ENCODE measurements around the gene DHRS7B. TPM values are rescaled to one million over a fixed set of nuclear protein-coding genes. Genes with fewer than 3 reads are reported as not detected.
"Not testable (repeated sequence)": the region's sequence is repeated elsewhere in the genome, so short reads cannot be mapped to it uniquely, and the experiment has no call there.

The DHRS7B gene, protein sequence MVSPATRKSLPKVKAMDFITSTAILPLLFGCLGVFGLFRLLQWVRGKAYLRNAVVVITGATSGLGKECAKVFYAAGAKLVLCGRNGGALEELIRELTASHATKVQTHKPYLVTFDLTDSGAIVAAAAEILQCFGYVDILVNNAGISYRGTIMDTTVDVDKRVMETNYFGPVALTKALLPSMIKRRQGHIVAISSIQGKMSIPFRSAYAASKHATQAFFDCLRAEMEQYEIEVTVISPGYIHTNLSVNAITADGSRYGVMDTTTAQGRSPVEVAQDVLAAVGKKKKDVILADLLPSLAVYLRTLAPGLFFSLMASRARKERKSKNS
- total RNA-seq = 11.4 TPM

DNA sequence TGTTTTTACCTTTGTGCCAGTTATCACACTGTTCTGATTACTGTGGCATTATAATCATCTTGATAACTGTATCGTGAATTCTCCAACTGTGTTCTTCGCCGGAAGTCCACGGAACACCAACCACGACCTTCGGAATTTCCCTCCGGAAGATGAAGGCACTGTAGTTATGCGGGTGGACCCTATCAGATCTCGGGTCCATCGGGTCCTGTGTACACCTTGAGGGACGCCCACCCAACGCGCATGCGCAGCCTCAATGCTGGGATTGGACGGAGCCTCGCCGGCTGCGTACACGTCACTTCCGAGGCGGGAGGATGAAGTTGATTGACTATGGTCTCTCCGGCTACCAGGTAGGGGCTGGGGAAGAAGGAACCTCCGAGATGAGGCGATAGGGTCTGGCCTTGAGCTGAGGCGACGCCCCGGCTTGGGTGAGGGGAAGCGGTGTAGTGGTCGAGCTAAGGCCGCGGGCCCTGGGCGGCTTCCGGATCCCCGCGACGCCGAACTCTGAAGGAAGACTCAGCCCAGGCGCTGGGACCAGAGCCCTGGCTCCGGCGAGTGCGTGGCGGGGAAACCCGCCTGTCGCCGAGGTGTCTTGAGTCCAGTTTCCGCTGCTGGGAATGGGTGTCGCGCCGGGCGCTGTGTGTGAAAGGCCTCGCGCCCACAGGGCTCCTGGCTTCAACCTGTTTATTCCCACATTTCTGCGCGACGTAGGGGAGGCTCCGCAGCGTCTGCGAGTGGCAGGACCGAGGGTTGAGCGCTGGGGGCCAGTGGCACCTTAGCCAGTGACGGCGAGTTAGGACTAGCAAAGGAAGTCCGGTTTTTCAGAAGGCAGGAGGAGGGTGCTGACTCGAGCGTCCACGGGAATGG, at the start of gene DHRS7B:
TSS of gene DHRS7B (plus strand) at position 320 of the 864 bp plus-strand sequence. CDS start at position 328, 8 bp downstream.
- DNase-seq (ENCODE audit: low spot score in 2 of 2) = peak; percentile 82 to 92
- FAIRE-seq = no peak

DNA sequence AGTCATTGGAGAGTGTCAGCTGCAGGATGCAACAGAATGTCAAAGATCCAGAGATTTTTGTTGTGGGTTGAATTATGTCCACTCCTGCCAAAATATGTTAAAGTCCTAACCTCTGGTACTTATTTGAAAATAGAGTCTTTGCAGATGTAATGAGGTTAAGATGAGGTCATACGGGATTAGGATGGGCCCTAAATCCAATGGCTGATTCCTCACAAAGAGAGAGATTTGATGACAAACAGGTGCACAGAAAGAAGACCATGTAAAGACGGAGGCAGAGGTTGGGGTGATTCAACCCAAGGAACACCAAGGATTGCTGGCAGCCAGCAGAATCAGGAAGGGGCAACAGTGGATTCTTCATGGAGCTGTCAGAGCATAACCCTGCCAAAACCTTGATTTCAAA, 49.5 kb upstream of the DHRS7B start:
- DNase-seq (ENCODE audit: low spot score in 2 of 2) (no peak), FAIRE-seq (no peak)

DNA sequence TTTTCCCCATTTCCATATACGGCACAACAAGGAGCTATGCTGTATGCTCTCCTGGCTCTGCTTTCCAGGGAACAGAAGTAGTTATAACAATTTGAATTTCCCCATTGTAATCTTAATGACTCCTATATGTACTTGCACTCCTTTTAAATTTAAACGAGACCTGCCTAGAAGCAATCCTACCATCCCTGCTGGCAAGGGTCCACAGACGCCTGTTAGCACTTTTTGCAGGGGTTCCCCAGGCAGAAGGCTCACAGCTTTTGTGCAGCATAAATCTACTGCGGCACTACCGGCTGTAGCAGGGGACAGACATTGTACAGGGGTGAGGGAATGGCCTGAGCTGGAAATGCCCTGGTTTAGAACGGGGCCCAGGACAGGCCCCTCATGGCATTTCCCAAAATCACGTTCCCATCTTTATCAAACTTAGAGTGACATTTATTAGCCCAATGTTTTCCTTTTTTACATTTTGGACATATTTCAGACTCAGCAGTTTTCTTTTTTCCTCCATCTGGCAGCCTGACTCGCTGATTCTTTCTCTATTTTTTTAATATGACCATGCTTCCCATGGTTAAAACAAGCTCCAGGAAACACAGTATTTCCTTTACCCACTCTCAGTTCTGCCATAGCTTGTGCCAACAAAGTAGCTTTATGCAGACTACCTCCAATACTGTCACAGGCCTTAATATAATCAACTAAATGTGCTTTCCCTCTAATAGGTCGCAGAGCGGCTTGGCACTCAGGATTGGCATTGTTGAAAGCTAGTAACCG, 48.6 kb upstream of the DHRS7B start:
- FAIRE-seq = no peak

DNA sequence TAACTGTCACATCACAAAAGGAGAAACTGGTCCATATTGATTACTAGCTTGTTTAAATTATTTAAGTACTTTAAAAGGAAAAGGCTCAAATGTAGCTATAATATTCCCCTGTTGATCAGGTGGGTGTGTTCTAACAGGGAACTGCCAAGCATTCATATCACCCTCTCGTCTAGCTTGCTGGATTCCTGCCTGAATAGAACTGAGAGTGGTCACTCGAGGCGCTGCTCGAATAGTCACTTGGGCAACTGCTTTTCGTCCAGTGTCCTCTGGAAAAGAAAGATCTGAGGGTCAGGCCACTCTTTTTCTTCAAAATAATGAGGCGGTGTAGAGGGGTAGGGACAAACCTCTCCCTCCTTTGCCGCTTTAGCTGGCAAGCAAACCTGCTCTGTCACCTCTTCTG, 47.6 kb upstream of the DHRS7B start:
- FAIRE-seq (no peak), DNase-seq (ENCODE audit: low spot score in 2 of 2) (no peak)

More for the DNA sequence above, 48.6 kb upstream of the DHRS7B start:
- no peak for DNase-seq (ENCODE audit: low spot score in 2 of 2)

DNA sequence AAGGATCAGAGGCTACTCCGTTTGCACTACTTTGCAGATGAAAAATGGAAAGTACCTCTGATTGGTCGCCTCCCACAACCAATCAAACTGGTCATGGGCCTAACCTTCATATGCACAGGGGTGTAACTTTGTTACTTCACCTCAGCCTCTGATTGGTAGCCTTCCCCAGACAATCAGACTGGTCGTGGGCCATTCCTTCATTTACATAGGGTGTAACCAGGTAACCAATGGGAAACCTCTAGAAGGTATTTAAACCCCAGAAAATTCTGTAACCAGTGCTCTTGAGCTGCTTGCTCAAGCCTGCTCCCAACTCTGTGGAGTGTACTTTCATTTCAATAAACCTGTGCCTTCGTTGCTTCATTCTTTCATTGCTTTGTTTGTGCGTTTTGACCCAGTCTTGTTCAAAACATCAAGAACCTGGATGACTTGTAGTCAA, 44.7 kb upstream of the DHRS7B start:
- FAIRE-seq (no peak), DNase-seq (ENCODE audit: low spot score in 2 of 2) (no peak)

DNA sequence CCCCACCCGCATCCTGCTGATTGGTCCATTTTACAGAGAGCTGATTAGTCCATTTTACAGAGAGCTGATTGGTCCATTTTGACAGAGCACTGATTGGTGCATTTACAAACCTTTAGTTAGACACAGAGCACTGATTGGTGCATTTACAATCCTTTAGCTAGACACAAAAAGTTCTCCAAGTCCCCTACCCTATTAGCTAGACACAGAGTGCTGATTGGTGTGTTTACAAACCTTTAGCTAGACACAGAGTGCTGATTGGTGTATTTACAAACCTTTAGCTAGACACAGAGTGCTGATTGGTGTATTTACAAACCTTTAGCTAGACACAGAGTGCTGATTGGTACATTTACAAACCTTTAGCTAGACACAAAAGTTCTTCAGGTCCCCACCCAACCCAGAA, 41.5 kb upstream of the DHRS7B start:
- not testable (repeated sequence) for DNase-seq (ENCODE audit: low spot score in 2 of 2); FAIRE-seq

DNA sequence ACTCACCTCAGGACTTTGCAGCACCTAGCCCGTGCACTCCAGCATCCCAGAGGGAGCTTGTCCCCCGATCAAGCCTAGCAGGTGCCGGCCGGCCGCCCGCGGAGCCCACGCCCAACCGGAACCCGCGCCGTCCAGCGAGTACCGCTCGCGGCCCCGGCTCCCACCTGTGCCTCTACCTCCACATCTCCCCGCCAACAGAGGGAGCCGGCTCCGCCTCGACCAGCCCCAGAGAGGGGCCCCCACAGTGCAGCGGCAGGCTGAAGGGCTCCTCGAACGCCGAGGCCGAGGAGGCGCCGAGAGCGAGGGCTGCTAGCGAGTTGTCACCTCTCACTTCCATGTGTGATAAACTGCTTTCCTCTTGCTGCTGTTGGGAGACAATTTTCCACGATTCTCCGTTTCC, 41.1 kb upstream of the DHRS7B start:
- DNase-seq (ENCODE audit: low spot score in 2 of 2) = no peak
- no peak for FAIRE-seq

DNA sequence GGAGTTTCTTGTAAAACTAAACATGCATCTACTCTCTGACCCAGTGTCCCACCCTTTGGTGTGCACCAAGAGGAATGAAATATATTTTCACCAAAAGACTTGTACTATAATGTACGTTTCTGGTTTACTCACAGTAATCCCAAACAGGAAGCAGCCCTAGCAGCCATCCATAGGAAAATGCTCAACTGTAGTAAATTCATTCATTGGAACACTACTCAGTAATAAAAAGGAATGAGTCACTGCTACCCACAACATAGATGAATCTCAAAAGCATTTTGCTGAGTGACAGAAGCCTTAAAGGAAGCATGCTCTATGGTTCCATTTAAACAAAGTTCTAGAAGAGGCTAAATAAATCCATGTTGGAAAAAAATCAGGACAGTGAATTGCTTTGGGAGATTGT, 37.6 kb upstream of the DHRS7B start:
- DNase-seq (ENCODE audit: low spot score in 2 of 2) (no peak), FAIRE-seq (no peak)

DNA sequence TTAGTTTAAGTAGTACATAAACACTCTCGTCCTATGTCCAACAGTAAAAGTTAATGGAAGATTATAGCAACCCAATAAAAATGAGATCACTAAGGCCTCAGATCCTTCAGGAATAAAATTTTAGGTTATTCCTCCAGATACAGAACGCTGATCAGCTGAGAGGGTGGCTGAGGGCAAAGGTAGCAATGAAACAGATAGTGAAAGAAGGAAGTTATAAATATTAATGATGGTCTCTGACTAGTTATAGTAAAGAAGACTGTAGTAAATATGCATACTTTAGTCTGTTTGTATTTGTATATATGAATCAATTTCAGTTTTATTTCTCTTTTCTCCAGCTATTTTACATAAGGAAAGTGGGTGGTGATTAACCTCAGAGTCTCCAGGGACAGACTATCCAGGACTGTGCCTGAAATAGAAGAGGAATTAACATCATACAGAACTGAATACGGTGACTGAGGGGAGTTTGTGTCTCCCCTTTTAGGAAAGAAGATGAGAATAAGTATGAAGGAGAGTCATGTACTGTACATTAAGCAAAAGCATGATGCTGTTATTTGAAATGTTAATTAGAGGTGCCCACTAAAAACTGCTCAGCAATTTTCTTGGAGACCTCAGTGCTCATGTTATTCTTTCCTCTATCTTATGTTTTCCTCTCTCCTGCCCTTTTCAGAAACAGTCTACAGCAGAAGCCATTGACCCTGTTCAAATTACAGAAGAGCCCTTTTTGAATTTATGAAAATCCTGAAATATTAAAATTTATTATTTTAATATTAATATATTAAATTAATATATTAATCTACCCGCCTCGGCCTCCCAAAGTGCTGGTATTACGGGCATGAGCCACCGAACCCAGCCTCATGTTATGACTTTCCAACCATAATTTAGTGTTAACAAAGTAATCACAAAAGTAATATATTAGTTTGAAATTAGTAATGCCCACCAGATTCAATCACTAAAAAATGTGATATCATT, 36.5 kb upstream of the DHRS7B start:
- DNase-seq (ENCODE audit: low spot score in 2 of 2) = no peak
- no peak for FAIRE-seq

DNA sequence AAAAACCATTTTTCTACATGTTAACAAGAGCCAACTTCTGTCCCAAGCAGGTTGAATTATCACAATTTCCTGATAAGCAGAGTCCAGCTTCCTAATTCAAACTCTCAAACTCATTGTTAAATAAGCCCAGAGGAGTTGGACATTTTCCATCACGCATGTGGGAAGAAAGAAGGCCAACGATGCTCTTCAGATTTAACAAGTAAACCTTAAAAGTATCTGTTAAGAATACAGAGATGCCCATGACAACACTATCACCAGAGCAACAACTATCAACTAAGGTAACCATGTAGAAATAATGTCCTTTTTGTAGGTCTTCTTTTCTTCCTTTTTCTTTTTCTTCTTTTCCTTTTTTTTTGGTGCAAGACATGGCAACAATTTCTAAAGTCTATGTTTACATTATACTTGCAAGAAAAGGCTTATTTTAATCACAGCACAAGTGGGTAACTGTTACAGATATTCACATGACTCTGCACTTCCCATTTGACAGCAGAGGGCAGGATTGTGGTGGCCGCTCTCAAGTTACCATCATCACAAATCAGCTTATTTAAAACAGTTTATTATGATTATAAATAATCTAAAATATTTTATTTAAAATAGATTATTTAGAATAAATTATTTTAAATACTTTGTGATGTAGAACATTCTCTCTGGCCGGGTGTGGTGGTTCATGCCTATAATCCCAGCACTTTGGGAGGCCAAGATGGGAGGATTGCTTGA, 35.7 kb upstream of the DHRS7B start:
- FAIRE-seq (peak; percentile 76), DNase-seq (ENCODE audit: low spot score in 2 of 2) (no peak)

DNA sequence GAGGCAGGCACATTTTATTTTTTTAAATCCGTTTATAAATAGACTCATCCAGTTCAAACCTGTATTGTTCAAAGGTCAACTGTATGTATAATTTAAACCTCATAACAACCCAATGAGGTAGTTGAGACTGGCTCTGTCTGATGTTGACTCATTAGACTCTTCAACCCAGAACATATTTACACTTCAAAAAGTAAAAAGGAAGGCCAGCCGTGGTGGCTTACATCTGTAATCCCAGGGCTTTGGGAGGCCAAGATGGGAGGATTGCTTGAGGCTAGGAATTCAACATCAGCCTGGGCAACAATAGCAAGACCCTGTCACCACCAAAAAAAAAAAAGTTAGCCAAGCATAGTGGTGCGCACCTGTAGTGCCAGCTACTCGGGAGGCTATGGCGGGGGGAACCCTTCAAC, 32.5 kb upstream of the DHRS7B start:
- no peak for FAIRE-seq

DNA sequence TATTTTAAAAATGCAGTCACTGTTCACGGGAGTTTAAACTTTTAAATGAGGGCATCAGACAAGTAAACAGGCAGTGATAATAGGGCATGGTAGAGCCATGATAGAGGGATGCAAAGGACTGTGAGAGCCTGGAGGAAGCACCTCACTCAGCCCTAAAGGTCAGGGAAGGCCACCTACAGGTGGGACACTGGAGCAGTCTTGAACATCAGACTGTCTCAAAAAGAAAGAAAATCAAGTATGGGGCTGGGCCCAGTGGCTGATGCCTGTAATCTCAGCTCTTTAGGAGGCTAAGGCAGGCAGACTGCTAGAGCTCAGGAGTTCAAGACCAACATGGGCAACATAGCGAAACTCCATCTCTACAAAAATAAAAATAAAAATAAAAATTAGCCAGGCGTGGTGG, 31.0 kb upstream of the DHRS7B start:
- FAIRE-seq = no peak

More for the DNA sequence above, 32.5 kb upstream of the DHRS7B start:
- no peak for DNase-seq (ENCODE audit: low spot score in 2 of 2)

DNA sequence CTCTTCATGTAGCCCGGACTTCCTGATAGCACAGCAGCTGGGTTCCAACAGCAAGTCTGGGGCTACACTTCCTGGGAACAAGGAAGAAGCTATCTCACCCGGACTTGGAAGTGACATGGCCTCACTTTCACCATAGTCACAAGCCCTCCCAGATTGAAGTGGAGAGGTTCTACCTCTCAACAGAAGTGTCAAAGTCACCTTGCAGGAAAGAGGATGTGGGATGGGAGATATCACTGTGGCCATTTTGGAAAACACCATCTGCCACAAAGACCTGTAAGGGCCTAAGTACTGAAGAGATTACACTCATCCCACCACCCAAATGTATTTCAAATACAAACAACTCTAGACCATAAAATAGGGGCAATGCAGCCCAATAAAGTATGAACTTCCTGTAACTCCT, 29.9 kb upstream of the DHRS7B start:
- DNase-seq (ENCODE audit: low spot score in 2 of 2) (no peak), FAIRE-seq (no peak)

More for the DNA sequence above, 31.0 kb upstream of the DHRS7B start:
- DNase-seq (ENCODE audit: low spot score in 2 of 2) = no peak

DNA sequence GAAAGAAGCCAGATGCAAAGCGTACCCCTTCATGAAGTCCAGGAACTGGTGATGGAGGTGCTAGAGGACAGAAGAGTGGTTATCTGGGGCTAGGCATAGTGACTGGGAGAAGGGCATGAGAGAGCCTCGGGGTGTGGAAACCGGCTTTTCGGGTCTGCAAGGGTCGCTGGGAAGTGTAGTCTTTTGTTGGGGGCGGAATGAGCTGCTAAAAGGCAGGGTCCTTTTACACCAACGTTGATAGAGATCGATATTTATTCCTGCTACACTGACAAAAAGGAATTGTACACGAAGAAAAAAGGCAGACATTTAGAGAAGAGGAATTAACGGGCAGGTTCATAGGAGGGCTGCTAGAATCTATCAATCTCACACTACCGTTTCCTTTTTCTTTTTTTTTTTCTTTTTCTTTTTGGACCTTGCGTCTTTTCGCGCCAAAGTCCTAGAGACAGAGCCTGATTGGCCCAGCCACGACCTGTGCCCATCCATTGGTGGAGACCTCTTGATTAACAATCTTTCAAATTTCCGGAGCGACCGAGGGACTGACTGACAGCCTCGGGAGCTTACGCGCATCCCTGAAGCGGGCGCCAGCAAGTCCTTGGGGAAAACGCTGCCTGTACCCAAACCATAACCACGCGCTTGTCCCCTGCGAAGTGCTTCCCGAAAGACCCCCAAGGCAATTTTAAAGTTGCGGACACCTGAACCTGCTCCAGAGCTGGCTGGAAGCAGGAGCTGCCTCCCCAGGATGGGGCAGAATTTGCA, 27.7 kb upstream of the DHRS7B start:
- FAIRE-seq = no peak
- DNase-seq (ENCODE audit: low spot score in 2 of 2) = peak in 1 of 2 donors; percentile 77

DNA sequence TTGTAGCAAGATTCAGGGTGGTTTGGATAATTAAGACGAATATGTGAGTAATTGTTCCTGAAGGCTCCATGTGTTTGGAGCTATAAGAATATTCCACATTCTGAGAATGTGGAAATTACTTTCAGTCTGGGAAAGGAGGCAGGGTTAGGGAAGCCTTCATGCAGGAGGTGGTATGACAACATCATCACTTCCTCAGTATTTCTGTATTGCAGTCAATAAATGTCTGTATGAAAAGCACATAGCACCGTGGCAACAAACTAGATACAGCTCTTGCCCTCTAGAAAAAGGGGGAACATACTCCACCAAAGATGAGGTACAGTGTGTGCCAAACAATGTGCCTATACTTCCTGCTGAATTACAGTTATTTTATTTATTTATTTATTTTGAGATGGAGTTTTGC, 26.1 kb upstream of the DHRS7B start:
- FAIRE-seq = no peak
- DNase-seq (ENCODE audit: low spot score in 2 of 2) = no peak

DNA sequence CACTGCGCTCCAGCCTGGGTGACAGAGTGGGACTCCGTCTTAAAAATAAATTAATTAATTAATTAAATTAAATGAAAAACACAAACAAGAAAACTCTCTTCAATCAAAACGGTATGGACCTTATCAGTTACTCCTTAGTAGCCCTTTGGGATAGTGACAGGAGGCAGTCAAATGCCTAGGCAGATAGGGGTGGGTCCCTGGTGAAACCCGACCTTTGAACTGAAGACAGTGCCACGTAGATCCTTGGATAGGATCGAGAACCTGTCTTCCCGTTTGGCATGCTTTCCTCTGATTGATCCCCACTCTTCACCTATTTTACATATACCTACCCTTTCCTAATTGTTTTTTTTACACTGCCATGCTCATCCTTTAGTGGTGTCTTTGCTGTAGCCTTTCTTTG, 22.2 kb upstream of the DHRS7B start:
- FAIRE-seq = no peak
- DNase-seq (ENCODE audit: low spot score in 2 of 2) = no peak

DNA sequence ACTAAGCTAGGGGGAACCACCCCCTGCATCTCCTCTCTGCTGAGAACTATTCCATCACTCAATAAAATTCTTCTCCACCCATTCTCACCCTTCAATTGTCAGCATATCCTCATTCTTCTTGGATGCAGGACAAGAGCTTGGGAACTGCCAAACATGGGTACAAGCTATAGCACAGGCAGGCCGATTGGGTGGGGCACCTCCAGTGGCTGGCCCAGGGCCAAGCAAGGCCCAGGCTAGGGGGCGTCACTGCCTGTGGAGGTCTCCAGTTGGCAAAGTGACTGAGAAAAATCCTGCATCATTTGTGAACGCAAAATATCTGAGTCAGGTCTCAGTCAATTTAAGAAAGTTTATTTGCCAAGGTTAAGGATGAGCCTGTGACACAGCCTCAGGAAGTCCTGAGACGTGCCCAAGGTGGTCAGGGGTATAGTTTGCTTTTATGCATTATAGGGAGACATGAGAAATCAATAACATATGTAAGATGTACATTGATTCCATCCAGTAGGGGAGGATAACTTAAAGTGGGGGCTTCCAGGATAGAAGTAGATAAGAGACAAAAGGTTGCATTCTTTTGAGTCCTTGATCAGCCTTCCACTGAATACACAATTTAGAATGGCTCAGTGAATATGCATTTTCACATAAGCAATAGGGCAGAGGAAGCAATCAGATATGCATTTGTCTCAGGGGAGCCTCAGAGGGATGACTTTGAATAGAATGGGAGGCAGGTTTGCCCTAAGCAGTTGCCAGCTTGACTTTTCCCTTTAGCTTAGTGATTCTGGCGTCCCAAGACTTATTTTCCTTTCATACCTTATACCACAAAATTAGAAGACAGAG, 21.5 kb upstream of the DHRS7B start:
- FAIRE-seq (no peak), DNase-seq (ENCODE audit: low spot score in 2 of 2) (no peak)
